ENCODE results near the gene DUSP23.

The DUSP23 gene

DNA sequence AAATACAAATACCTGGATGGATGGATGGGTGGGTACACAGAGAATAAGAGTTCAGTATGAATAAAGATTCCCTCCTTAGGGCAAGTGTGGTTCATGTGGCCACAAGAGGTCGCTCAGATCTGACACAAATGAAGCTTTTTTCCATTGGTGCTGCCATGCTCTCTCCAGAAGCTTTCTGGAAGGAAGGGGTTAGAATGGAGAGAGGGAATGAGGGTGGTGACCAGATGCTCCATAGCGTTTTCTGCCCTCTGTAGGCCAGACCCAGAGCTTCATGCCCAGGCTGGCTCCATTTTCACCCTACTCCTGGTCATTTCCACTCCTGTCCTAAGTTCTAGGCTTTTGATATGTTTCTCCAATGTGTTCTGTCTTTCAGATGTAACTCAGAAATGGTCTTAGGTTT lies 18.1 kb downstream of the DUSP23 start:
- TF ChIP-seq TAF1 (IDR thresholded peaks at IDR 0.05; ENCODE audit: borderline replicate concordance, insufficient read depth, low read length) = no peak
- TF ChIP-seq SIN3A (IDR thresholded peaks at IDR 0.05; ENCODE audit: borderline replicate concordance, insufficient read depth, low read length) = no peak
- TF ChIP-seq FOXP2 (optimal IDR thresholded peaks at IDR 0.05; ENCODE audit: borderline replicate concordance, extremely low read depth, extremely low read length, insufficient read depth) = no peak
- TF ChIP-seq REST (IDR thresholded peaks at IDR 0.05; ENCODE audit: insufficient read depth in 1 of 2, low read depth in 2 of 2, low read length in 2 of 2) = no peak
- TF ChIP-seq POLR2AphosphoS5 (IDR thresholded peaks at IDR 0.05; ENCODE audit: low read depth, low read length) = no peak

- TF ChIP-seq SIN3A (IDR thresholded peaks at IDR 0.05; ENCODE audit: borderline replicate concordance, insufficient read depth, low read length) = no peak
- no peak for TF ChIP-seq TAF1 (IDR thresholded peaks at IDR 0.05; ENCODE audit: borderline replicate concordance, insufficient read depth, low read length)
- no peak for TF ChIP-seq FOXP2 (optimal IDR thresholded peaks at IDR 0.05; ENCODE audit: borderline replicate concordance, extremely low read depth, extremely low read length, insufficient read depth)
- no peak for TF ChIP-seq REST (IDR thresholded peaks at IDR 0.05; ENCODE audit: insufficient read depth in 1 of 2, low read depth in 2 of 2, low read length in 2 of 2)
Observed at GRCh38 chr1:159799446-159799985, 18.8 kb downstream of the DUSP23 start.

DNA sequence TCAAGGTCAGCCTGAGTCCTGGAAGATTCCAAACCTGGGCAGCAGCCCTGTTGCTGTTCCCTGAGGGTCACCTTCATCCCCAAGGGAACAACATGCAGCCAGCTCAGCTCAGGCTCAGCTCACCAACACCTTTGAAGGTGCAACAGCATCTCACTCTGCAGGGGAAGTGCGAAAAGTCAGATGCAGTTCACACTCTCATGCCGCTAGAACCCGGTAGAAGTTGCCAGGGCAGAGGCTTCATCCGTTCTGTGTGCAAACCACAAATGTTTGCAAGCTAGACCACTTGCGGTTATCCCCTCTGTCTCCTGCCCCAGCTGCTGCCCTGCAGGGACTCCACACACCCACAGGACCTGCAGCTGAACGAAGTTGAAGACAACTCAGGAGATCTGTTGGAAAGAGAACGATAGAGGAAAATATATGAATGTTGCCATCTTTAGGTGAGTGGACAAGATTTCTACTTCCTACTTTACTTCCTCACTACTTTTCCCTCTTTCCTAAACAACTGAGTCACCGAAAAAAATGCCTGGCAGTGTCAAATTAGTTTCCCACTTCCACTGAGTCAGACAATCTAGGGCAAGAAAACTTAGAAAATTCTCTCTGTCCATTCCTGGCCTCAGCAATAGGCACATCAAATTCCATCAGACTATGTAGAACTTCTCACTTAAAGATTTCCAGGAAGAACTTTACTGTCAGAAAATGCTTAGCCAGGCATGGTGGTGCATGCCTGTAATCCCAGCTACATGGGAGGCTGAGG lies 19.6 kb downstream of the DUSP23 start:
- no peak for TF ChIP-seq TAF1 (IDR thresholded peaks at IDR 0.05; ENCODE audit: borderline replicate concordance, insufficient read depth, low read length)
- no peak for TF ChIP-seq REST (IDR thresholded peaks at IDR 0.05; ENCODE audit: insufficient read depth in 1 of 2, low read depth in 2 of 2, low read length in 2 of 2)
- no peak for TF ChIP-seq SIN3A (IDR thresholded peaks at IDR 0.05; ENCODE audit: borderline replicate concordance, insufficient read depth, low read length)
- TF ChIP-seq FOXP2 (optimal IDR thresholded peaks at IDR 0.05; ENCODE audit: borderline replicate concordance, extremely low read depth, extremely low read length, insufficient read depth) = no peak
- no peak for TF ChIP-seq POLR2AphosphoS5 (IDR thresholded peaks at IDR 0.05; ENCODE audit: low read depth, low read length)

DNA sequence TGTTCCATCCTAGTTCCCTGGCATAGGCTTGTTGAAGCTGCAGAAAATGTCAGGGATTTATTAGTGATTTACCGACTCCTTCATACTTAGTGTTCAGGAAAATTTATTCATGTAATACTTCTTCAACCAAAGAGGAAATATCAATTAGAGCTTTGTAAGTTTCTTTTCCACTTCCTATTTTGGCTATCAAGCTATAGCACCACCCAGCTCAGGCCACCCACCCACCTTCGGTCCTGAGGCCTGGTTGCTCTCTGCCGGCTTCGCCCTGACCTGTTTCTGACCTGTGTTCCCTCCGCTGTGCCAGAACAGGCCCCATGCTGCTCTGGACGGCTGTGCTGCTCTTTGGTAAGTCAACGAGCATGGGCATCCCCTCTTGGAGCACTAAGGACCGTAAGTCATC lies 21.3 kb downstream of the DUSP23 start, which contains the start of gene FCRL6:
Gene FCRL6 (plus strand): TSS at position 250 of the 400 bp plus-strand sequence. CDS start 65 bp downstream, at position 315.
- TF ChIP-seq TAF1 (IDR thresholded peaks at IDR 0.05; ENCODE audit: borderline replicate concordance, insufficient read depth, low read length) = no peak
- TF ChIP-seq FOXP2 (optimal IDR thresholded peaks at IDR 0.05; ENCODE audit: borderline replicate concordance, extremely low read depth, extremely low read length, insufficient read depth) = no peak
- TF ChIP-seq REST (IDR thresholded peaks at IDR 0.05; ENCODE audit: insufficient read depth in 1 of 2, low read depth in 2 of 2, low read length in 2 of 2) = no peak

Data from PFSK-1 (cell line).